Subcutaneous adipose tissue (tissue), 4 donors: ENCODE data around the gene MATK. TPM values are rescaled to one million over a fixed set of nuclear protein-coding genes. Genes with fewer than 3 reads are reported as not detected.

Experiments
- total RNA-seq, 4 donors: library from RNA; depleted of rRNA; stranded (reverse); fragments of >200 nt; gene quantifications; one replicate each; pipeline ENCODE4 v1.1.0, GENCODE V29; 2016
- TF ChIP-seq, protein P1 (sequence below): fragments of 450-650 bp; IDR thresholded peaks from one replicate; pipeline ENCODE4 v1.5.1; 2016; ENCODE audit warnings: low read depth, mild to moderate bottlenecking, control low read depth, antibody characterized with exemption, moderate library complexity

Gene MATK
- total RNA-seq, 4 donors from 2014 or later = 1.5 to 25.8 (median 2.7) TPM

GRCh38 chr19:3778899-3779723 is 7.1 kb downstream of the MATK start:
- TF ChIP-seq, protein P1, sequence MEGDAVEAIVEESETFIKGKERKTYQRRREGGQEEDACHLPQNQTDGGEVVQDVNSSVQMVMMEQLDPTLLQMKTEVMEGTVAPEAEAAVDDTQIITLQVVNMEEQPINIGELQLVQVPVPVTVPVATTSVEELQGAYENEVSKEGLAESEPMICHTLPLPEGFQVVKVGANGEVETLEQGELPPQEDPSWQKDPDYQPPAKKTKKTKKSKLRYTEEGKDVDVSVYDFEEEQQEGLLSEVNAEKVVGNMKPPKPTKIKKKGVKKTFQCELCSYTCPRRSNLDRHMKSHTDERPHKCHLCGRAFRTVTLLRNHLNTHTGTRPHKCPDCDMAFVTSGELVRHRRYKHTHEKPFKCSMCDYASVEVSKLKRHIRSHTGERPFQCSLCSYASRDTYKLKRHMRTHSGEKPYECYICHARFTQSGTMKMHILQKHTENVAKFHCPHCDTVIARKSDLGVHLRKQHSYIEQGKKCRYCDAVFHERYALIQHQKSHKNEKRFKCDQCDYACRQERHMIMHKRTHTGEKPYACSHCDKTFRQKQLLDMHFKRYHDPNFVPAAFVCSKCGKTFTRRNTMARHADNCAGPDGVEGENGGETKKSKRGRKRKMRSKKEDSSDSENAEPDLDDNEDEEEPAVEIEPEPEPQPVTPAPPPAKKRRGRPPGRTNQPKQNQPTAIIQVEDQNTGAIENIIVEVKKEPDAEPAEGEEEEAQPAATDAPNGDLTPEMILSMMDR = no peak

- TF ChIP-seq, protein P1 = no peak
These were observed 7.9 kb downstream of the MATK start for GRCh38 chr19:3778104-3778867.

DNA sequence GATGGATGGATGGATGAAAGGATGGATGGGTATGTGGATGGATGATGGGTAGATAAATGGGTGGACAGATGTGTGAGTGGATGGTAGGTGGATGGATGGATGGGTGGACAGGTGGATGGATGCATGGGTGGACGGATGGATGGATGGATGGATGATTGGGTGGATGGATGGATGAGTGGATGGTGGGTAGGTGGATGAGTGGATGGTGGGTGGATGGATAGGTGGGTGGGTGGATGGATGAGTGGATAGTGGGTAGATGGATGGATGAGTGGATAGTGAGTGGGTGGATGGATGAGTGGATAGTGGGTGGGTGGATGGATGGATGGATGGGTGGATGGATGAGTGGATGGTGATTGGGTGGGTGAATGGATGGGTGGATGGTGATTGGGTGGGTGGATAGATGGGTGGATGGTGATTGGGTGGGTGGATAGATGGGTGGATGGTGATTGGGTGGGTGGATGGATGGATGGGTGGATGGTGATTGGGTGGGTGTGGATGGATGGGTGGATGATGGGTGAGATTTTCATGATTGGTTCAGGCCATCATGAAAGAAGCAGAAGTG is 9.6 kb downstream of the MATK start:
- TF ChIP-seq, protein P1 = no peak

GRCh38 chr19:3775831-3776230 is 10.3 kb downstream of the MATK start:
- TF ChIP-seq, protein P1 = no peak

DNA sequence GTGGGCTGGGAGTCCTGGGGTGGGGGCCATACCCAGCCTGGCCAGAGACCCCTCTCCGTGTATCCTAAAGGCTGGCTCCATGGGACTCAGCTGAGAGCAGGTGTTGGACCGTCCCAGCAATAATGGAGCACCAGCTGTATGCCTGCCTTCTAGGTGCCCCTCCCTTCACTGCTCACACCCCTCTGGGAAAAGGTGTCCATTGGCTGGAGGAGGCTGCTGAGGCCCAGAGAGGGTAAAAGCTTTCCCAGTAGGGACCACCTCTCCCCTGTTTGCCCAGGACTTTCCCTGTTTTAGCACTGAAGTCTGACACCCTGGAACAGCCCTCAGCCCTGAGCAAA is 10.8 kb downstream of the MATK start:
- TF ChIP-seq, protein P1 = no peak

DNA sequence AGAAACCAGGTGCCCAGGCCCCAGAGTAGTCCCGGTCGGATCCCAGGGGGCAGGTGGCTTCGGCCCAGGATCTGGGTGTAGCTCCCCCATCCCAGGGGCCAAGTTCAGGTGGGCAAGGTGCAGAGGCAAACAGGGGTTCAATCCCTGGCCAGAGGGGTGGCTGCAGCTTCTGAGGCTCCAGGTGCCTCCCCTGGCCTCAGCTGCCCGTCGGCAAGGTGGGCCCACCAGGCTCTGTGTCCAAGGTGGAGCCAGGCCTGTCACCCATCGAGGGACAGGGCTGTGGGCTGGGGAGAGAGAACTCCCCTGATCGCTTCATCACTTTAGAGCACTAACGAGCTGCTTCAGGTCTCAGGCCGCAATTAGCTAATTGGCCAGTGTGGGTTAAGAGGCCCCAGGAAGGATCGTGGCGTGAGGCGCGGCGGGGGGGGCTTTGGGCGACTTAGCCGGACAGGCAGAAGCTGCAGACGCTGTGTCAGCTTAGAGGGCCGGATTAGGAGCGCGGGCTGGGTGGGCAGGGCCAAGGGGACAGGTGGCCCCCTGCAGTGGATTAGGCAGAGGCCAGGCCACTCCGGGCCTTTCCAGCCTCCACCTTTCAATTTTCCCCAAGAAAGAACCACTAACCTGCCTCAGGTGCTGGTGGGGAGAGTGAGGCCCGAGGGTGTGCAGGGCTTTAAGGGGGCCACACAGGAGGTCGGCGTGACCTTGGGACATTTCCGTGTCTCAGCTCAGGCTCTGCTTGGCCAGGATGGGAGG is 11.4 kb downstream of the MATK start:
- TF ChIP-seq, protein P1 = no peak
